Right ventricle myocardium inferior (tissue), 1 donor: Measurements from ENCODE around the gene TRPC1. TPM values are rescaled to one million over a fixed set of nuclear protein-coding genes. Genes with fewer than 3 reads are reported as not detected.
"Not testable (repeated sequence)": the region's sequence is repeated elsewhere in the genome, so short reads cannot be mapped to it uniquely, and the experiment has no call there.

Source experiments
- ATAC-seq: fragments of 200-7000 bp; cut with Tn5 transposase; one replicate; pipeline ENCODE4 v1.9.1; 2020; ENCODE audit warnings: mild to moderate bottlenecking, moderate library complexity
- DNase-seq: peaks from one replicate; pipeline ENCODE4 v3.0.0; 2021; ENCODE audit errors: missing footprints
- intact Hi-C: fragments of 100-400 bp; cut with DNase I; formaldehyde crosslinking; loops from one replicate; pipeline ENCODE4 v1.11.0; 2022
- long read RNA-seq: library from polyadenylated mRNA; unstranded; transcript quantifications from one replicate; pipeline ENCODE4 v2.0.0, GENCODE V29; 2021
- total RNA-seq: library from RNA; stranded (reverse); fragmentation: NEBNext Ultra II Directional; extraction: Animal tissue kit (Norgen Biotek cat#: 25700); gene quantifications from one replicate; pipeline ENCODE4 v1.2.1, GENCODE V29; 2021
- donor health status: DM: no; HTN: yes; CAD: no; lungs with severe emphysema.

Gene TRPC1
- total RNA-seq, result 9.2 TPM
- long read RNA-seq, full-length matches to known transcripts, result 4 of 4 reads
- long read RNA-seq, partial matches to known transcripts, result 0 of 4 reads
- long read RNA-seq, other reads (novel, unspliced or antisense), result 0 of 4 reads

- ATAC-seq, result peak; percentile 94
- intact Hi-C loops, result loop anchor here (5.0 to 10.0 kb wide), 2 partner anchors 127 to 281 kb away; partner anchors contain the start of genes PLS1 and U2SURP
Observed at GRCh38 chr3:142723968-142724681, at the start of gene TRPC1. TSS of gene TRPC1 (plus strand) at chr3:142724034. CDS start at chr3:142724560, 526 bp downstream.

GRCh38 chr3:142676151-142676550 is 47.7 kb upstream of the TRPC1 start:
- no peak for DNase-seq
- intact Hi-C loops, result no loop called here
- ATAC-seq, result no peak

More at GRCh38 chr3:142723968-142724681, at the start of gene TRPC1:
- DNase-seq, result peak; percentile 87

GRCh38 chr3:142680710-142681109 is 43.1 kb upstream of the TRPC1 start:
- intact Hi-C loops, result no loop called here
- DNase-seq, result no peak
- ATAC-seq, result no peak

GRCh38 chr3:142690613-142691012 is 33.2 kb upstream of the TRPC1 start:
- ATAC-seq (no peak), DNase-seq (no peak)
- intact Hi-C loops, result no loop called here

GRCh38 chr3:142691527-142691926 is 32.3 kb upstream of the TRPC1 start:
- intact Hi-C loops, result no loop called here
- no peak for DNase-seq
- no peak for ATAC-seq

GRCh38 chr3:142693136-142693853 is 30.5 kb upstream of the TRPC1 start:
- ATAC-seq, result no peak
- intact Hi-C loops, result no loop called here
- no peak for DNase-seq

- ATAC-seq, result no peak
- no peak for DNase-seq
- intact Hi-C loops, result no loop called here
Observed at GRCh38 chr3:142694225-142694624, 29.6 kb upstream of the TRPC1 start.

GRCh38 chr3:142705198-142705597 is 18.6 kb upstream of the TRPC1 start:
- intact Hi-C loops, result no loop called here
- ATAC-seq (no peak), DNase-seq (no peak)

GRCh38 chr3:142706321-142707127 is 17.3 kb upstream of the TRPC1 start:
- intact Hi-C loops, result no loop called here
- ATAC-seq, result no peak
- DNase-seq, result no peak

- intact Hi-C loops, result no loop called here
- ATAC-seq (no peak), DNase-seq (no peak)
Observed at GRCh38 chr3:142709207-142709606, 14.6 kb upstream of the TRPC1 start.

- intact Hi-C loops, DNase-seq, ATAC-seq: not testable (repeated sequence)
Observed at GRCh38 chr3:142714882-142715281, 9.0 kb upstream of the TRPC1 start.

- intact Hi-C loops, result no loop called here
- no peak for ATAC-seq
- DNase-seq, result no peak
Observed at GRCh38 chr3:142716102-142716501, 7.7 kb upstream of the TRPC1 start.

GRCh38 chr3:142723665-142723967 is 218 bp upstream of the TRPC1 start:
- intact Hi-C loops, result loop anchor here (5.0 to 10.0 kb wide), 2 partner anchors 126 to 281 kb away; partner anchors contain the start of genes PLS1 and U2SURP
- ATAC-seq, result peak; percentile 26
- DNase-seq, result no peak

- ATAC-seq (peak; percentile 59), DNase-seq (no peak)
- intact Hi-C loops, result loop anchor here (5.0 to 10.0 kb wide), 2 partner anchors 128 to 280 kb away; partner anchors contain the start of genes PLS1 and U2SURP
Observed at GRCh38 chr3:142724682-142725356, 985 bp downstream of the TRPC1 start.

GRCh38 chr3:142725357-142725739 is 1.5 kb downstream of the TRPC1 start:
- DNase-seq (no peak), ATAC-seq (no peak)
- intact Hi-C loops, result loop anchor here (10.0 kb wide), 1 partner anchor 279 kb away; the partner anchor contains the start of gene U2SURP

- ATAC-seq, result no peak
- intact Hi-C loops, result loop anchor here (10.0 kb wide), 1 partner anchor 279 kb away; the partner anchor contains the start of gene U2SURP
- DNase-seq, result no peak
Observed at GRCh38 chr3:142726017-142726416, 2.2 kb downstream of the TRPC1 start.

- DNase-seq, result no peak
- intact Hi-C loops, result no loop called here
- ATAC-seq, result no peak
Observed at GRCh38 chr3:142732066-142732465, 8.2 kb downstream of the TRPC1 start.

- intact Hi-C loops, result no loop called here
- ATAC-seq, result no peak
- no peak for DNase-seq
Observed at GRCh38 chr3:142734834-142735233, 11.0 kb downstream of the TRPC1 start.
